ENCODE data around the gene AGAP2. TPM values are rescaled to one million over a fixed set of nuclear protein-coding genes. Genes with fewer than 3 reads are reported as not detected.

The AGAP2 gene
- total RNA-seq, 2 donors from 2014 or later: 0.33 to 1.0 TPM

- Histone ChIP-seq H3K36me3 (replicated peaks in 1 of 2; ENCODE audit: insufficient read depth in 1 of 2, low read depth in 2 of 2) (peaks cover 0 to 4% of the 10 kb centered on the region in 2 donors), H3K27me3 (no peaks in the 10 kb centered on the region), H3K27ac (no peak overlapping the region), H3K9me3 (no peaks in the 10 kb centered on the region), H3K4me3 (no peak overlapping the region), H3K4me1 (no peaks in the 10 kb centered on the region)
- ATAC-seq (no peak), DNase-seq (no peak)
- TF ChIP-seq CTCF (IDR thresholded peaks at IDR 0.05) (no peak), POLR2A (IDR thresholded peaks at IDR 0.05) (no peak)
- WGBS, 2 donors: 94 to 100% methylated on average over 3 of the region's 3 CpGs
- intact Hi-C loops (cut with DNase I): no loop called here
These were observed 31.3 kb downstream of the AGAP2 start for GRCh38 chr12:57707250-57707649.

GRCh38 chr12:57700317-57700716, 38.2 kb downstream of the AGAP2 start:
- intact Hi-C loops (cut with DNase I): no loop called here
- H3K27me3 ChIP-seq: no peaks in the 10 kb centered on the region
- ATAC-seq: no peak
- no peak overlapping the region for H3K4me3 ChIP-seq
- WGBS, 2 donors: 96 to 97% methylated on average over 2 of the region's 2 CpGs
- H3K9me3 ChIP-seq: no peaks in the 10 kb centered on the region
- H3K27ac ChIP-seq: no peak overlapping the region
- H3K4me1 ChIP-seq: no peaks in the 10 kb centered on the region
- no peak for TF ChIP-seq POLR2A (IDR thresholded peaks at IDR 0.05)
- TF ChIP-seq CTCF (IDR thresholded peaks at IDR 0.05): no peak
- no peak for DNase-seq
- peaks cover 0 to 15% of the 10 kb centered on the region in 2 donors for H3K36me3 ChIP-seq (replicated peaks in 1 of 2; ENCODE audit: insufficient read depth in 1 of 2, low read depth in 2 of 2)

DNA sequence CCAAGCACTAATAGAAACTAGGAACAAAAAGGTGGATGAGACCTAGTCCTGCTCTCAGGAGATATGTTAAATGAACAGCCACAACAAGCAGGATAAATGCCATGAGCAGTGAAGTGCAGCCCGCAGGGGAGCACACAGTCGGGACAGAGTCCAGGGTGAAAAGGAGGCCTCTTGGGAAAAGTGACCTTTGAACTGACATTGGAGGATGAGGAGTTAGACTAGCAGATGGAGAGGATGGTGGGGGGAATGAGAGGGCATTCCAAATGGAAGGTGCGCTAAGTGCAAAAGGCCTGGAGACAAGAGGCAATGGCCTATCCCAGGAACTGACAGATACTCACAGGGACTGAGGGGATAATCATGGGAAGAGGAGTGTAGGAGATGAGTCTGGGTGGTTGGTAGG, 40.1 kb downstream of the AGAP2 start:
- WGBS, 2 donors: 89 to 92% methylated on average over 3 of the region's 3 CpGs
- Histone ChIP-seq H3K36me3 (replicated peaks in 1 of 2; ENCODE audit: insufficient read depth in 1 of 2, low read depth in 2 of 2) (peaks cover 0 to 14% of the 10 kb centered on the region in 2 donors), H3K27me3 (no peaks in the 10 kb centered on the region), H3K9me3 (no peaks in the 10 kb centered on the region), H3K4me3 (no peak overlapping the region), H3K4me1 (peaks cover 9% of the 10 kb centered on the region), H3K27ac (no peak overlapping the region)
- intact Hi-C loops (cut with DNase I): no loop called here
- TF ChIP-seq CTCF (IDR thresholded peaks at IDR 0.05): no peak
- TF ChIP-seq POLR2A (IDR thresholded peaks at IDR 0.05): no peak
- ATAC-seq: no peak
- DNase-seq: no peak

DNA sequence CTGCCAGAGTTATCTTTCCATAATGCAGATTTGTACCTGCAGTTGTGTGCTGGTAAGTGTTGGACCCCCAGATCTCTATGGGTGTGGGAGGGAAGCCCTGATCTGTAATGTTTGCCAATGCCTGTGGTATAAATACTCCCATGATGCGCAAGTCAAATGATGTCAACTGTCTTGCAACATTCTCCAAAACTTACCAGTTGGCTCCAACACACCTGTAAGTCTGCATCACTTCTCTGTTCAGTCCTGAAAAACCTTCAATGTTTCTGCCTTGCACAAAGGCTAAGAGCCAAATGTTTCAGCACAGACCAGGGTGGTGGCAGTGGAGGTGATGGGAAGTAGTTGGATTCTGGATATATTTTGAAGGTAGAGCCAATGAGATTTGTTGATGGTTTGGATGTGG, 41.5 kb downstream of the AGAP2 start:
- 100% methylated on average over 1 of the region's 1 CpG for WGBS, 2 donors
- peaks cover 0 to 12% of the 10 kb centered on the region in 2 donors for H3K36me3 ChIP-seq (replicated peaks in 1 of 2; ENCODE audit: insufficient read depth in 1 of 2, low read depth in 2 of 2)
- intact Hi-C loops (cut with DNase I): no loop called here

More for the DNA sequence above, 41.5 kb downstream of the AGAP2 start:
- Histone ChIP-seq H3K4me1 (peaks cover 15% of the 10 kb centered on the region), H3K9me3 (no peaks in the 10 kb centered on the region), H3K27me3 (no peaks in the 10 kb centered on the region), H3K4me3 (no peak overlapping the region), H3K27ac (no peak overlapping the region)
- ATAC-seq (no peak), DNase-seq (no peak)
- no peak for TF ChIP-seq CTCF (IDR thresholded peaks at IDR 0.05)
- no peak for TF ChIP-seq POLR2A (IDR thresholded peaks at IDR 0.05)
